ENCODE measurements around the gene KIRREL3.

GRCh38 chr11:126413843-126414405 lies 586.6 kb downstream of the KIRREL3 start:
- TF ChIP-seq, protein P1, sequence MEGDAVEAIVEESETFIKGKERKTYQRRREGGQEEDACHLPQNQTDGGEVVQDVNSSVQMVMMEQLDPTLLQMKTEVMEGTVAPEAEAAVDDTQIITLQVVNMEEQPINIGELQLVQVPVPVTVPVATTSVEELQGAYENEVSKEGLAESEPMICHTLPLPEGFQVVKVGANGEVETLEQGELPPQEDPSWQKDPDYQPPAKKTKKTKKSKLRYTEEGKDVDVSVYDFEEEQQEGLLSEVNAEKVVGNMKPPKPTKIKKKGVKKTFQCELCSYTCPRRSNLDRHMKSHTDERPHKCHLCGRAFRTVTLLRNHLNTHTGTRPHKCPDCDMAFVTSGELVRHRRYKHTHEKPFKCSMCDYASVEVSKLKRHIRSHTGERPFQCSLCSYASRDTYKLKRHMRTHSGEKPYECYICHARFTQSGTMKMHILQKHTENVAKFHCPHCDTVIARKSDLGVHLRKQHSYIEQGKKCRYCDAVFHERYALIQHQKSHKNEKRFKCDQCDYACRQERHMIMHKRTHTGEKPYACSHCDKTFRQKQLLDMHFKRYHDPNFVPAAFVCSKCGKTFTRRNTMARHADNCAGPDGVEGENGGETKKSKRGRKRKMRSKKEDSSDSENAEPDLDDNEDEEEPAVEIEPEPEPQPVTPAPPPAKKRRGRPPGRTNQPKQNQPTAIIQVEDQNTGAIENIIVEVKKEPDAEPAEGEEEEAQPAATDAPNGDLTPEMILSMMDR (IDR thresholded peaks at IDR 0.05 in 8 of 11, conservative IDR thresholded peaks at IDR 0.05 in 3 of 11), result no peak
- TF ChIP-seq POLR2AphosphoS5 (IDR thresholded peaks at IDR 0.05), result peak in 1 of 3 donors; percentile 15
